ENCODE results near the gene SFTPD.

GRCh38 chr10:79946271-79947082, 2.4 kb downstream of the SFTPD start:
- no peak for TF ChIP-seq EZH2 (IDR thresholded peaks at IDR 0.05)
- TF ChIP-seq POLR2AphosphoS5 (IDR thresholded peaks at IDR 0.05; ENCODE audit: borderline replicate concordance, low read depth, low read length) = no peak

Data from SK-N-MC (cell line).